CD14-positive monocyte (primary cell): ENCODE results near the gene MORN4. TPM values are rescaled to one million over a fixed set of nuclear protein-coding genes. Genes with fewer than 3 reads are reported as not detected.

Experiments used
- DNase-seq, 3 donors: peaks; one replicate each; pipeline ENCODE4 v3.0.0-alpha.2; 2011 to 2022
- H2AFZ ChIP-seq: 2 replicates; pipeline ENCODE4 v1.6.0; 2012; ENCODE audit warnings: mild to moderate bottlenecking, low read depth, low read length, inconsistent platforms; ENCODE audit not compliant: insufficient read depth, poor library complexity, severe bottlenecking
- H3K27ac ChIP-seq, 2 donors: 1 replicate in 1 of 2; 2 replicates in 1 of 2; pipeline ENCODE4 v1.5.1; 2012 to 2013; ENCODE audit warnings: low read length in 2 of 2, control low read depth in 1 of 2, inconsistent platforms in 1 of 2, low read depth in 1 of 2, mild to moderate bottlenecking in 1 of 2
- H3K27me3 ChIP-seq, 2 donors: one replicate each; pipeline versions ENCODE4 v1.6.0 to v1.6.1; 2011 to 2013; ENCODE audit warnings: low read length in 2 of 2; ENCODE audit not compliant: control insufficient read depth in 2 of 2, insufficient read depth in 2 of 2
- H3K36me3 ChIP-seq, 2 donors: replicated peaks in 1 of 2; 1 replicate in 1 of 2; 2 replicates in 1 of 2; pipeline versions ENCODE4 v1.5.1 to v1.6.1; 2012 to 2013; ENCODE audit warnings: low read length in 2 of 2, control low read depth in 1 of 2, inconsistent platforms in 1 of 2, mild to moderate bottlenecking in 1 of 2; ENCODE audit not compliant: insufficient read depth in 2 of 2, control insufficient read depth in 1 of 2
- H3K4me1 ChIP-seq, 2 donors: 1 replicate in 1 of 2; 2 replicates in 1 of 2; pipeline versions ENCODE4 v1.5.1 to v1.6.1; 2012 to 2013; ENCODE audit warnings: low read length in 2 of 2, control low read depth in 1 of 2, inconsistent platforms in 1 of 2, mild to moderate bottlenecking in 1 of 2, moderate library complexity in 1 of 2; ENCODE audit not compliant: insufficient read depth in 2 of 2, control insufficient read depth in 1 of 2
- H3K4me2 ChIP-seq: replicated peaks from 2 replicates; pipeline ENCODE3; 2012; ENCODE audit warnings: low read length, moderate library complexity, mild to moderate bottlenecking; ENCODE audit not compliant: poor library complexity, severe bottlenecking; ENCODE audit errors: extremely low read depth
- H3K4me3 ChIP-seq, 3 experiments: fragments of 200-600 bp in 1 of 3; sonication (generic) in 1 of 3; replicated peaks in 1 of 3; 1 replicate in 2 of 3; 2 replicates in 1 of 3; pipeline ENCODE4 v1.5.1; 2011 to 2013; ENCODE audit warnings: low read length in 3 of 3, mild to moderate bottlenecking in 3 of 3, control low read depth in 2 of 3, low read depth in 2 of 3, inconsistent platforms in 1 of 3, moderate library complexity in 1 of 3
- H3K79me2 ChIP-seq: 2 replicates; pipeline ENCODE4 v1.6.0; 2012; ENCODE audit warnings: mild to moderate bottlenecking, control low read depth, inconsistent platforms, low read length, moderate library complexity; ENCODE audit not compliant: insufficient read depth
- H3K9ac ChIP-seq: 2 replicates; pipeline ENCODE4 v1.6.0; 2017; ENCODE audit warnings: low read length, mild to moderate bottlenecking; ENCODE audit not compliant: insufficient read depth, poor library complexity, severe bottlenecking
- H3K9me3 ChIP-seq, 2 donors: replicated peaks in 1 of 2; 1 replicate in 1 of 2; 2 replicates in 1 of 2; pipeline versions ENCODE4 v1.5.1 to v1.6.1; 2012 to 2013; ENCODE audit warnings: low read length in 2 of 2, control low read depth in 1 of 2; ENCODE audit not compliant: control insufficient read depth in 1 of 2, insufficient read depth in 1 of 2
- H4K20me1 ChIP-seq: 2 replicates; pipeline ENCODE4 v1.6.0; 2012; ENCODE audit warnings: mild to moderate bottlenecking, low read length, control low read depth, moderate library complexity; ENCODE audit not compliant: insufficient read depth
- H3K27ac Mint-ChIP-seq, 7 donors: one replicate each; pipeline ENCODE4 v1.8.0; 2020; ENCODE audit warnings: mild to moderate bottlenecking in 7 of 7, mixed read lengths in 7 of 7, moderate library complexity in 6 of 7, inconsistent platforms in 2 of 7
- H3K27me3 Mint-ChIP-seq, 3 donors: one replicate each; pipeline ENCODE4 v1.8.0; 2021 to 2022; ENCODE audit warnings: low read depth in 3 of 3, mild to moderate bottlenecking in 3 of 3, mixed read lengths in 3 of 3, moderate library complexity in 3 of 3, inconsistent platforms in 1 of 3
- H3K36me3 Mint-ChIP-seq, 2 donors: one replicate each; pipeline ENCODE4 v1.8.0; 2020; ENCODE audit warnings: mixed read lengths in 2 of 2, inconsistent platforms in 1 of 2, mild to moderate bottlenecking in 1 of 2
- H3K4me1 Mint-ChIP-seq: one replicate; pipeline ENCODE4 v1.8.0; 2020; ENCODE audit warnings: mild to moderate bottlenecking, mixed read lengths
- H3K4me3 Mint-ChIP-seq, 2 donors: one replicate each; pipeline ENCODE4 v1.8.0; 2020; ENCODE audit warnings: mild to moderate bottlenecking in 2 of 2, mixed read lengths in 2 of 2, moderate library complexity in 1 of 2
- H3K9me3 Mint-ChIP-seq, 7 donors: one replicate each; pipeline ENCODE4 v1.8.0; 2020 to 2022; ENCODE audit warnings: mixed read lengths in 7 of 7, mild to moderate bottlenecking in 6 of 7, moderate library complexity in 6 of 7, inconsistent platforms in 2 of 7
- CTCF ChIP-seq: fragments of 200-600 bp; IDR thresholded peaks from one replicate; pipeline ENCODE4 v1.8.0; 2022; ENCODE audit warnings: antibody characterized with exemption, mild to moderate bottlenecking
- WGBS: methylation state at CpG from one replicate; pipeline ENCODE4 v1.1.5; 2013; ENCODE audit warnings: missing lambda C conversion rate; ENCODE audit not compliant: insufficient coverage; 5-methylcytosine and 5-hydroxymethylcytosine counted together
- intact Hi-C, 2 donors: fragments of 100-400 bp; cut with micrococcal nuclease; formaldehyde crosslinking; loops; one replicate each; pipeline versions ENCODE4 v1.15.0 to v1.15.1; 2023
- polyA plus RNA-seq, 3 donors: library from polyadenylated mRNA; depleted of rRNA in 1 of 3; unstranded in 2 of 3; stranded (reverse) in 1 of 3; fragments of 300-500 nt in 2 of 3; fragments of >200 nt in 1 of 3; fragmentation: Illumina TruSeq in 2 of 3; gene quantifications; 1 replicate in 2 of 3; 2 replicates in 1 of 3; pipeline ENCODE4 v1.2.3, GENCODE V29; 2012 to 2021

The MORN4 gene
- polyA plus RNA-seq, 3 donors: not detected

DNA sequence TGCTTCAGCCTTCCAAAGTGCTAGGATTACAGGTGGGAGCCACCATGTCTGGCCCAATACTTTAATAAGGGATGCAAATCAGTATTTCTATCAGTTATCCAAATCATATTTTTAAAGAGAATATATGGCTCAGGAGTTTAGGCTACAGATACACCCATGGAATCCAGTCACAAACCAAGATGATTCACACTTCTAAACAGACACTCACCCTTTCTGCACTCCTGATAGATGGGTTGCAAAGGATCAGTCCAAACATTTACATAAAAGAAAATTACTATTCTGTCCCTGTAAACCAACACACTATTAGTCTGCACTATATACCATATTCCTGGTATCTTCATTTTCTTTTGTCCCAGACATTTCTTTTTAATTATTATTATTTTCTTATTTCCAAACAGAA is 2.2 kb downstream of the MORN4 start:
- DNase-seq: no peak
- H3K27me3 ChIP-seq: no peaks in the 10 kb centered on the region
- no peak overlapping the region for H2AFZ ChIP-seq
- intact Hi-C loops: loop anchor here in 1 of 2 donors (5.0 kb wide), 1 partner anchor 129 kb away; no protein-coding TSS in a partner anchor
- Mint-ChIP-seq H3K4me1 (peaks cover 15% of the 10 kb centered on the region), H3K9me3 (no peaks in the 10 kb centered on the region), H3K36me3 (no peaks in the 10 kb centered on the region), H3K27me3 (peaks cover 2 to 5% (median 5%) of the 10 kb centered on the region in 3 donors), H3K4me3 (no peak overlapping the region), H3K27ac (no peak overlapping the region)
- H3K9ac ChIP-seq: no peak overlapping the region
- H3K9me3 ChIP-seq: no peaks in the 10 kb centered on the region
- TF ChIP-seq CTCF: no peak
- no peak overlapping the region for H3K4me3 ChIP-seq
- no peaks in the 10 kb centered on the region for H3K79me2 ChIP-seq
- H3K36me3 ChIP-seq: no peaks in the 10 kb centered on the region
- no peak overlapping the region for H3K4me2 ChIP-seq
- H3K27ac ChIP-seq: no peak overlapping the region
- no peaks in the 10 kb centered on the region for H4K20me1 ChIP-seq
- H3K4me1 ChIP-seq: peaks cover 11 to 12% of the 10 kb centered on the region in 2 donors

DNA sequence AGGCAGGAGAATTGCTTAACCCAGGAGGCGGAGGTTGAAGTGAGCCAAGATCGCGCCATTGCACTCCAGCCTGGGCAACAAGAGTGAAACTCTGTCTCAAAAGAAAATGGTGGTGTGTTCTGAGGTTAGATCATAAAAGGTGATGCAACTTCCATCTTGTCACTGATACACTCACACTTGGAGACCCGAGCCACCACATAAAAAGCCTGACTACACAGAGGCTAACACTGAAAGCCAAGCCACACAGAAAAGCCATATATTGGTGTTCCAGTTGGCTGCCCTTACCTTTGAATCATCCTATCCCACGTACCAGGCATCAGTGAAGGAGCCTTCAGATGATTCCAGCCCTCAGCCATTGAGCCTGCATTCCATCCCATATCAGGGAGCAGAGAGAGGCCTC is 4.0 kb downstream of the MORN4 start:
- intact Hi-C loops: no loop called here
- H4K20me1 ChIP-seq: no peaks in the 10 kb centered on the region
- DNase-seq: no peak

More for the DNA sequence above, 4.0 kb downstream of the MORN4 start:
- Mint-ChIP-seq H3K27me3 (peaks cover 2 to 7% (median 5%) of the 10 kb centered on the region in 3 donors), H3K4me3 (no peak overlapping the region), H3K9me3 (no peaks in the 10 kb centered on the region), H3K36me3 (no peaks in the 10 kb centered on the region), H3K27ac (no peak overlapping the region), H3K4me1 (peaks cover 15% of the 10 kb centered on the region)
- H3K4me3 ChIP-seq: no peak overlapping the region
- H3K27me3 ChIP-seq: no peaks in the 10 kb centered on the region
- no peak for TF ChIP-seq CTCF
- no peak overlapping the region for H3K9ac ChIP-seq
- H3K9me3 ChIP-seq: no peaks in the 10 kb centered on the region
- H3K4me2 ChIP-seq: no peak overlapping the region
- WGBS: 100% methylated on average over 1 of the region's 5 CpGs
- no peak overlapping the region for H3K27ac ChIP-seq
- no peaks in the 10 kb centered on the region for H3K36me3 ChIP-seq
- no peaks in the 10 kb centered on the region for H3K79me2 ChIP-seq
- no peak overlapping the region for H2AFZ ChIP-seq
- H3K4me1 ChIP-seq: peaks cover 11 to 12% of the 10 kb centered on the region in 2 donors
